Gastroesophageal sphincter (tissue), 4 donors: ENCODE measurements around the gene TPT1. TPM values are rescaled to one million over a fixed set of nuclear protein-coding genes. Genes with fewer than 3 reads are reported as not detected.
"Not testable (repeated sequence)": the region's sequence is repeated elsewhere in the genome, so short reads cannot be mapped to it uniquely, and the experiment has no call there.

ENCODE experiments used
- ATAC-seq: fragments of 150-250 bp; one replicate; pipeline ENCODE4 v1.9.1; 2016; ENCODE audit warnings: mild to moderate bottlenecking, moderate library complexity
- H3K27ac ChIP-seq, 4 donors: fragments of 200-600 bp; sonication (generic) in 3 of 4; 1 replicate in 3 of 4; 2 replicates in 1 of 4; pipeline ENCODE4 v1.5.1; 2016 to 2019
- H3K27me3 ChIP-seq: fragments of 200-600 bp; sonication (generic); one replicate; pipeline ENCODE4 v1.5.1; 2019
- H3K36me3 ChIP-seq, 2 donors: fragments of 200-600 bp; sonication (generic); one replicate each; pipeline ENCODE4 v1.5.1; 2019; ENCODE audit warnings: control low read depth in 1 of 2
- H3K4me1 ChIP-seq, 3 donors: fragments of 200-600 bp; sonication (generic); 1 replicate in 2 of 3; 2 replicates in 1 of 3; pipeline ENCODE4 v1.5.1; 2016 to 2019; ENCODE audit warnings: control low read depth in 2 of 3
- H3K4me3 ChIP-seq, 2 donors: fragments of 200-600 bp; sonication (generic); one replicate each; pipeline ENCODE4 v1.5.1; 2019; ENCODE audit warnings: mild to moderate bottlenecking in 1 of 2, moderate library complexity in 1 of 2
- H3K9me3 ChIP-seq, 3 donors: fragments of 200-600 bp; sonication (generic); one replicate each; pipeline ENCODE4 v1.5.1; 2017 to 2019; ENCODE audit warnings: control low read depth in 2 of 3
- CTCF ChIP-seq, 4 experiments: fragments of 200-600 bp in 2 of 4; fragments of 450-650 bp in 2 of 4; sonication (generic) in 1 of 4; IDR thresholded peaks; one replicate each; pipeline ENCODE4 v1.5.1; 2017 to 2019; ENCODE audit warnings: antibody characterized with exemption in 4 of 4, mild to moderate bottlenecking in 2 of 4, moderate library complexity in 2 of 4
- EP300 ChIP-seq: sonication (generic); formaldehyde crosslinking; IDR thresholded peaks from one replicate; pipeline ENCODE4 v1.6.1; 2017; ENCODE audit warnings: antibody characterized with exemption, mild to moderate bottlenecking
- POLR2A ChIP-seq, 2 donors: fragments of 450-650 bp; IDR thresholded peaks; one replicate each; pipeline ENCODE4 v1.6.1; 2017; ENCODE audit warnings: antibody characterized with exemption in 2 of 2, mild to moderate bottlenecking in 2 of 2, moderate library complexity in 1 of 2
- POLR2AphosphoS5 ChIP-seq: sonication (generic); formaldehyde crosslinking; IDR thresholded peaks from one replicate; pipeline ENCODE4 v1.6.1; 2017; ENCODE audit warnings: antibody characterized with exemption
- WGBS, 2 donors: methylation state at CpG; one replicate each; pipeline ENCODE4 v1.1.5; 2018; ENCODE audit warnings: low coverage in 1 of 2; 5-methylcytosine and 5-hydroxymethylcytosine counted together
- total RNA-seq, 4 donors: library from RNA; depleted of rRNA; stranded (reverse); fragments of >200 nt; gene quantifications; one replicate each; pipeline ENCODE4 v1.1.0, GENCODE V29; 2016

TPT1 gene
- total RNA-seq, 4 donors from 2014 or later, result 1,925 to 3,753 (median 2,929) TPM

- H3K27me3 ChIP-seq, result peaks cover 42% of the 10 kb centered on the region
- H3K27ac ChIP-seq, result no peak overlapping the region
- 64 to 82% methylated on average over 4 to 6 of the region's 9 CpGs for WGBS, 2 donors
- ATAC-seq, result no peak
- no peak for TF ChIP-seq CTCF (IDR thresholded peaks at IDR 0.05)
- no peak for TF ChIP-seq EP300
- TF ChIP-seq POLR2AphosphoS5, result no peak
- no peak for TF ChIP-seq POLR2A (IDR thresholded peaks at IDR 0.05)
- H3K4me3 ChIP-seq, result no peak overlapping the region
- no peaks in the 10 kb centered on the region for H3K4me1 ChIP-seq
- no peaks in the 10 kb centered on the region for H3K36me3 ChIP-seq
- no peaks in the 10 kb centered on the region for H3K9me3 ChIP-seq
Observed at GRCh38 chr13:45300190-45300985, 40.6 kb downstream of the TPT1 start.

GRCh38 chr13:45299194-45299593 lies 41.8 kb downstream of the TPT1 start:
- WGBS, 2 donors, result 100% methylated on average over 2 of the region's 3 CpGs; no CpG with 5 or more reads in 1 of the 2 donors
- no peak for ATAC-seq
- Histone ChIP-seq H3K27me3 (peaks cover 32% of the 10 kb centered on the region), H3K9me3 (no peaks in the 10 kb centered on the region), H3K4me3 (no peak overlapping the region), H3K36me3 (no peaks in the 10 kb centered on the region), H3K27ac (no peak overlapping the region), H3K4me1 (no peaks in the 10 kb centered on the region)
- TF ChIP-seq CTCF (IDR thresholded peaks at IDR 0.05) (no peak), POLR2A (IDR thresholded peaks at IDR 0.05) (no peak), EP300 (no peak), POLR2AphosphoS5 (no peak)

DNA sequence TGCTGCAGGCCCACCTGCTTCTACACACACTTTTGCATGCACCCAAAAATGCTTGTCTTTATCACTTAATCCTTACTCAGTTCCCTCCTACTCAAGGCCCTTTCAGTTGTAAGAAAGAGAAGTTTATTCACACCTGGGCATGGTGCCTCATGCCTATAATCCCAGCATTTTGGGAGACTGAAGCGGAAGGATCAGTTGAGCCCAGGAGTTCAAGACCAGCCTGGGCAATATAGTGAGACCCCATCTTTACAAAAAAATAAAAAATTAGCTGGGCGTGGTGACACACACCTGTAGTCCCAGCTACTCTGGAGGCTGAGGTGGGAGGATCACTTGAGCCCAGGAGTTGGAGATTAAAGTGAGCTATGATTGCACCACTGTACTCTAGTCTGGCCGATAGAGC lies 42.4 kb downstream of the TPT1 start:
- not testable (repeated sequence) for H3K4me3 ChIP-seq, ATAC-seq, H3K27ac ChIP-seq, H3K36me3 ChIP-seq, H3K4me1 ChIP-seq, H3K9me3 ChIP-seq
- H3K27me3 ChIP-seq, result peaks cover 26% of the 10 kb centered on the region
- WGBS, 2 donors, result 80 to 92% methylated on average over 1 to 3 of the region's 3 CpGs

DNA sequence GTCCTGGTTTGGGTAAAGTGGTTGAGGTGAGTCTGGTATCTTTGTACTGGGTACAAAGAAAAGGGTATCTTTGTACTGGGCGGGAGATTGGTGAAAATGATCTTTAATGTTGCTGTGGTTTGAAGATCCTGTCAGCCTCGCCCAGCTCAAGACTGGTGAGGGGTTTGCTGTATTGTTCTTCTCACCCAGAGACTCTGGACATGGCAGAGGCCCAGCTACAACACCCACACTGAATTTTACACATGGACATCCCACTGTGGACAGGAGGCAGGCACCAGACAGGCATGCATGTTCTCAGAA lies 42.8 kb downstream of the TPT1 start:
- H3K36me3 ChIP-seq, result no peaks in the 10 kb centered on the region
- H3K4me1 ChIP-seq, result no peaks in the 10 kb centered on the region
- no peak overlapping the region for H3K27ac ChIP-seq
- H3K9me3 ChIP-seq, result no peaks in the 10 kb centered on the region
- WGBS, 2 donors, result 84% methylated on average over 2 of the region's 2 CpGs
- TF ChIP-seq CTCF (IDR thresholded peaks at IDR 0.05), result no peak
- TF ChIP-seq POLR2AphosphoS5, result no peak
- no peak for ATAC-seq
- no peak overlapping the region for H3K4me3 ChIP-seq
- peaks cover 24% of the 10 kb centered on the region for H3K27me3 ChIP-seq

- TF ChIP-seq POLR2A (IDR thresholded peaks at IDR 0.05) (no peak), EP300 (no peak), POLR2AphosphoS5 (no peak), CTCF (IDR thresholded peaks at IDR 0.05) (no peak)
- Histone ChIP-seq H3K36me3 (no peaks in the 10 kb centered on the region), H3K9me3 (no peaks in the 10 kb centered on the region), H3K27me3 (peaks cover 18% of the 10 kb centered on the region), H3K27ac (no peak overlapping the region), H3K4me1 (no peaks in the 10 kb centered on the region), H3K4me3 (no peak overlapping the region)
- no peak for ATAC-seq
- WGBS, 2 donors, result 67 to 73% methylated on average over 3 to 6 of the region's 7 CpGs
Observed at GRCh38 chr13:45297456-45298205, 43.4 kb downstream of the TPT1 start.
